ENCODE results near the gene RRM2. TPM values are rescaled to one million over a fixed set of nuclear protein-coding genes. Genes with fewer than 3 reads are reported as not detected.
"Not testable (repeated sequence)": the region's sequence is repeated elsewhere in the genome, so short reads cannot be mapped to it uniquely, and the experiment has no call there.

RRM2 gene
- polyA plus RNA-seq, 3 donors, result 44.8 to 65.9 (median 64.7) TPM

GRCh38 chr2:10085043-10085667, 37.4 kb upstream of the RRM2 start:
- DNase-seq (ENCODE audit: extremely low read depth in 1 of 11, low read depth in 9 of 11, low spot score in 4 of 11), result no peak

- peak in 1 of 11 donors; percentile 81 for DNase-seq (ENCODE audit: extremely low read depth in 1 of 11, low read depth in 9 of 11, low spot score in 4 of 11)
Observed at GRCh38 chr2:10085668-10086059, 36.9 kb upstream of the RRM2 start.

GRCh38 chr2:10086950-10087349, 35.6 kb upstream of the RRM2 start:
- DNase-seq (ENCODE audit: extremely low read depth in 1 of 11, low read depth in 9 of 11, low spot score in 4 of 11), result no peak

GRCh38 chr2:10087360-10087759, 35.2 kb upstream of the RRM2 start:
- DNase-seq (ENCODE audit: extremely low read depth in 1 of 11, low read depth in 9 of 11, low spot score in 4 of 11), result no peak

GRCh38 chr2:10089565-10090190, 32.9 kb upstream of the RRM2 start:
- DNase-seq (ENCODE audit: extremely low read depth in 1 of 11, low read depth in 9 of 11, low spot score in 4 of 11), result no peak

- DNase-seq (ENCODE audit: extremely low read depth in 1 of 11, low read depth in 9 of 11, low spot score in 4 of 11), result no peak
Observed at GRCh38 chr2:10091182-10091888, 31.2 kb upstream of the RRM2 start.

- DNase-seq (ENCODE audit: extremely low read depth in 1 of 11, low read depth in 9 of 11, low spot score in 4 of 11), result not testable (repeated sequence)
Observed at GRCh38 chr2:10091889-10092244, 30.7 kb upstream of the RRM2 start.

GRCh38 chr2:10094271-10094814, 28.2 kb upstream of the RRM2 start:
- no peak for DNase-seq (ENCODE audit: extremely low read depth in 1 of 11, low read depth in 9 of 11, low spot score in 4 of 11)

- no peak for DNase-seq (ENCODE audit: extremely low read depth in 1 of 11, low read depth in 9 of 11, low spot score in 4 of 11)
Observed at GRCh38 chr2:10095175-10095574, 27.4 kb upstream of the RRM2 start.

GRCh38 chr2:10096641-10097040, 25.9 kb upstream of the RRM2 start:
- DNase-seq (ENCODE audit: extremely low read depth in 1 of 11, low read depth in 9 of 11, low spot score in 4 of 11), result no peak

GRCh38 chr2:10097352-10098148, 25.0 kb upstream of the RRM2 start:
- no peak for DNase-seq (ENCODE audit: extremely low read depth in 1 of 11, low read depth in 9 of 11, low spot score in 4 of 11)

- no peak for DNase-seq (ENCODE audit: extremely low read depth in 1 of 11, low read depth in 9 of 11, low spot score in 4 of 11)
Observed at GRCh38 chr2:10101491-10101890, 21.0 kb upstream of the RRM2 start.

- no peak for DNase-seq (ENCODE audit: extremely low read depth in 1 of 11, low read depth in 9 of 11, low spot score in 4 of 11)
Observed at GRCh38 chr2:10103179-10103578, 19.4 kb upstream of the RRM2 start.

- not testable (repeated sequence) for DNase-seq (ENCODE audit: extremely low read depth in 1 of 11, low read depth in 9 of 11, low spot score in 4 of 11)
Observed at GRCh38 chr2:10104906-10105305, 17.6 kb upstream of the RRM2 start.

GRCh38 chr2:10109311-10109710, 13.2 kb upstream of the RRM2 start:
- DNase-seq (ENCODE audit: extremely low read depth in 1 of 11, low read depth in 9 of 11, low spot score in 4 of 11), result no peak

- no peak for DNase-seq (ENCODE audit: extremely low read depth in 1 of 11, low read depth in 9 of 11, low spot score in 4 of 11)
Observed at GRCh38 chr2:10119027-10119325, 3.6 kb upstream of the RRM2 start.

GRCh38 chr2:10119601-10120157, 2.9 kb upstream of the RRM2 start:
- DNase-seq (ENCODE audit: extremely low read depth in 1 of 11, low read depth in 9 of 11, low spot score in 4 of 11), result no peak

- peak; percentile 68 to 91 (median 84) for DNase-seq (ENCODE audit: extremely low read depth in 1 of 11, low read depth in 9 of 11, low spot score in 4 of 11)
Observed at GRCh38 chr2:10120158-10120876, 2.2 kb upstream of the RRM2 start.
